PC-3 (cell line): Measurements from ENCODE around the gene SSC5D. TPM values are rescaled to one million over a fixed set of nuclear protein-coding genes. Genes with fewer than 3 reads are reported as not detected.

Experiments used
- ATAC-seq: fragments of 200-7000 bp; cut with Tn5 transposase; 2 replicates; pipeline ENCODE4 v1.9.1; 2020; ENCODE audit warnings: mild to moderate bottlenecking, moderate library complexity
- BruUV-seq: library from RNA; stranded (reverse); fragments of 400-500 nt; replicated peaks from 2 replicates; lab custom pipeline; 2021; lab: Mats Ljungman, UMichigan
- CTCF ChIA-PET: fragments of 300-600 bp; sonication (Branson Sonifier 250); formaldehyde crosslinking; loops from one replicate; lab custom pipeline; 2022; ENCODE audit warnings: antibody characterized with exemption; lab: Charles Lee
- POLR2A ChIA-PET: fragments of 300-600 bp; sonication (Branson Sonifier 250); formaldehyde crosslinking; loops from one replicate; lab custom pipeline; 2022; ENCODE audit warnings: antibody characterized with exemption; ENCODE audit not compliant: unreplicated experiment; lab: Charles Lee
- DNase-seq: peaks from one replicate; pipeline ENCODE4 v3.0.0-alpha.2; 2015
- H2AFZ ChIP-seq: fragments of 300-600 bp; sonication (generic); 2 replicates; pipeline ENCODE4 v1.6.0; 2016; ENCODE audit warnings: antibody characterized with exemption, low read length
- H3F3A ChIP-seq: fragments of 300-600 bp; sonication (generic); one replicate; pipeline ENCODE4 v1.6.0; 2017; ENCODE audit warnings: antibody characterized with exemption, low read length, control low read depth, mild to moderate bottlenecking; ENCODE audit not compliant: unreplicated experiment
- H3K27ac ChIP-seq: fragments of 300-600 bp; sonication (generic); 2 replicates; pipeline ENCODE4 v1.5.1; 2016; ENCODE audit warnings: mild to moderate bottlenecking, low read length
- H3K27me3 ChIP-seq: fragments of 300-600 bp; sonication (generic); 2 replicates; pipeline ENCODE4 v1.6.1; 2016; ENCODE audit warnings: low read length, mixed read lengths
- H3K36me3 ChIP-seq: fragments of 300-600 bp; sonication (generic); 2 replicates; pipeline ENCODE4 v1.6.1; 2016; ENCODE audit warnings: low read depth, mixed run types, low read length, mixed read lengths
- H3K4me1 ChIP-seq: fragments of 300-600 bp; sonication (generic); 2 replicates; pipeline ENCODE4 v1.5.1; 2016; ENCODE audit warnings: low read length; ENCODE audit not compliant: insufficient read depth
- H3K4me2 ChIP-seq: fragments of 300-600 bp; sonication (generic); 2 replicates; pipeline ENCODE4 v1.6.0; 2016; ENCODE audit warnings: low read length
- H3K4me3 ChIP-seq: fragments of 300-600 bp; sonication (generic); 2 replicates; pipeline ENCODE4 v1.5.1; 2016; ENCODE audit warnings: mild to moderate bottlenecking, low read length, mixed read lengths
- H3K79me2 ChIP-seq: fragments of 300-600 bp; sonication (generic); 2 replicates; pipeline ENCODE4 v1.6.1; 2017; ENCODE audit warnings: low read length, mixed read lengths
- H3K9ac ChIP-seq: fragments of 300-600 bp; sonication (generic); 2 replicates; pipeline ENCODE4 v1.6.0; 2016; ENCODE audit warnings: mild to moderate bottlenecking, low read length
- H3K9me2 ChIP-seq: fragments of 300-600 bp; sonication (generic); replicated peaks from 2 replicates; pipeline ENCODE4 v1.6.1; 2016; ENCODE audit warnings: mixed run types, low read length, mixed read lengths
- H3K9me3 ChIP-seq: fragments of 300-600 bp; sonication (generic); 2 replicates; pipeline ENCODE4 v1.6.1; 2016; ENCODE audit warnings: low read length, mixed read lengths
- H4K20me1 ChIP-seq: fragments of 300-600 bp; sonication (generic); 2 replicates; pipeline ENCODE4 v1.6.1; 2016; ENCODE audit warnings: low read length, mixed read lengths
- EZH2 ChIP-seq: fragments of 300-600 bp; sonication (generic); IDR thresholded peaks from one replicate; pipeline ENCODE4 v1.6.1; 2017; ENCODE audit warnings: antibody characterized with exemption, mild to moderate bottlenecking, low read length; ENCODE audit not compliant: unreplicated experiment
- EZH2phosphoT487 ChIP-seq: fragments of 300-600 bp; sonication (generic); IDR thresholded peaks from 2 replicates; pipeline ENCODE4 v1.6.1; 2018; ENCODE audit warnings: mild to moderate bottlenecking, antibody characterized with exemption, low read length, borderline replicate concordance
- intact Hi-C: fragments of 100-400 bp; cut with micrococcal nuclease; formaldehyde crosslinking; loops from 2 replicates; pipeline ENCODE4 v1.9.0; 2023
- total RNA-seq: library from RNA; depleted of rRNA; stranded (reverse); fragments of >200 nt; gene quantifications from 2 replicates; pipeline ENCODE4 v1.2.3, GENCODE V29; 2014
- TF ChIP-seq, protein P1 (sequence below): fragments of 300-600 bp; sonication (generic); conservative IDR thresholded peaks from 2 replicates; pipeline ENCODE4 v1.5.1; 2017; ENCODE audit warnings: antibody characterized with exemption, low read depth, mild to moderate bottlenecking, low read length

SSC5D gene
- total RNA-seq, 1 experiment from 2014 or later, result not detected

DNA sequence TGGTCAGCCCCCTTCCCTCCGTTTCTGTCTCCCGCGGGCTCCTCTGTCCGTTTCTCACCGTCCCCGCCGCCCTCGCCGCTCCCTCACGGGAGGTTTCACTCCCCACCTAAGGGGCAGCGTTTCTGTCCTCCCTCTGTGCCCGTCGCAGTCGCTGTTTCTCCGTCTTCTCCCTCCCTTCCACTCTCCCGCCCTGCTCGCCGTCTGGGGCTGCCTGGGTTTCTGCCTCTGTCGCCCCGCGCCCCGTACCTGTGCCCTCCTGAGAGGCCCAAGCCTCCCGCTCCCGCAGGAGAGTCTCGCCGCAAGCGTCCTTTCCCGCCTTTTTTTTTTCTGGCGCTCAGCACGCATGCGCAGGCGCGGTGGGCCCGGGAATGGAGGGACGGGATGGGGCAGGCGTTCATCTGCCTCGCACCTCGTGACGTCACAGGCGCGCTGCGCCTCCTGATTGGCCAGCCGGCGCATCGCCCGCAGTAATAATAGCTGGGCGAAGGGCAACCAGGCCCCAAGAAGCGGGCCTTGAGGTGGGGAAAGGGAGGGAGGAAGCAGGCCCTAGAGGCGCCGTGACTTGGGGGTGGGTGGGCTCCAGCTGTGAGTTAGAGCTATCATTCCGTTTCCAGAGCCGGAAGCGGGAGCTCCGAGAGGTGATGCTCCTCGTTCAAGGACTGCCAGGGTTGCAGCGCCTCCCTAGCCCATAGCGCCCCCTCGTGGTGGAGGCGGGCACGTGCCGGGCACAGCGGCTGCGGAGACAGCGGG lies 15.4 kb downstream of the SSC5D start:
- Histone ChIP-seq H3K4me1 (no peaks in the 10 kb centered on the region; the same call in 1 of the 2 replicates), H3K27ac (no peak overlapping the region), H3K79me2 (no peaks in the 10 kb centered on the region), H3K27me3 (no peaks in the 10 kb centered on the region), H3K9me2 (no peaks in the 10 kb centered on the region), H3K36me3 (no peaks in the 10 kb centered on the region), H3K9ac (no peak overlapping the region), H3F3A (no peaks in the 10 kb centered on the region), H3K4me2 (peak overlapping the region; percentile 72), H3K4me3 (peak overlapping the region; percentile 51; the same call in 1 of the 2 replicates), H3K9me3 (no peaks in the 10 kb centered on the region), H4K20me1 (no peaks in the 10 kb centered on the region), H2AFZ (peak overlapping the region; percentile 85)
- DNase-seq, result peak; percentile 84
- CTCF ChIA-PET, result interaction anchor here (0.5 to 1.7 kb wide), 17 partner anchors 9 to 668 kb away, joined by 3 to 33 read pairs (median 4); partner anchors contain the start of genes FIZ1, ISOC2, NAT14 and SSC5D
- POLR2A ChIA-PET, result interaction anchor here (0.5 kb wide), 1 partner anchor 165 kb away, joined by 3 read pairs; no protein-coding TSS in a partner anchor
- BruUV-seq, result no TSS peak
- intact Hi-C loops, result loop anchor here (1.0 to 5.0 kb wide), 2 partner anchors 35 to 361 kb away; no protein-coding TSS in a partner anchor
- ATAC-seq, result peak; percentile 94
- TF ChIP-seq, protein P1, sequence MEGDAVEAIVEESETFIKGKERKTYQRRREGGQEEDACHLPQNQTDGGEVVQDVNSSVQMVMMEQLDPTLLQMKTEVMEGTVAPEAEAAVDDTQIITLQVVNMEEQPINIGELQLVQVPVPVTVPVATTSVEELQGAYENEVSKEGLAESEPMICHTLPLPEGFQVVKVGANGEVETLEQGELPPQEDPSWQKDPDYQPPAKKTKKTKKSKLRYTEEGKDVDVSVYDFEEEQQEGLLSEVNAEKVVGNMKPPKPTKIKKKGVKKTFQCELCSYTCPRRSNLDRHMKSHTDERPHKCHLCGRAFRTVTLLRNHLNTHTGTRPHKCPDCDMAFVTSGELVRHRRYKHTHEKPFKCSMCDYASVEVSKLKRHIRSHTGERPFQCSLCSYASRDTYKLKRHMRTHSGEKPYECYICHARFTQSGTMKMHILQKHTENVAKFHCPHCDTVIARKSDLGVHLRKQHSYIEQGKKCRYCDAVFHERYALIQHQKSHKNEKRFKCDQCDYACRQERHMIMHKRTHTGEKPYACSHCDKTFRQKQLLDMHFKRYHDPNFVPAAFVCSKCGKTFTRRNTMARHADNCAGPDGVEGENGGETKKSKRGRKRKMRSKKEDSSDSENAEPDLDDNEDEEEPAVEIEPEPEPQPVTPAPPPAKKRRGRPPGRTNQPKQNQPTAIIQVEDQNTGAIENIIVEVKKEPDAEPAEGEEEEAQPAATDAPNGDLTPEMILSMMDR, result peak; percentile 98
- TF ChIP-seq EZH2, result no peak

DNA sequence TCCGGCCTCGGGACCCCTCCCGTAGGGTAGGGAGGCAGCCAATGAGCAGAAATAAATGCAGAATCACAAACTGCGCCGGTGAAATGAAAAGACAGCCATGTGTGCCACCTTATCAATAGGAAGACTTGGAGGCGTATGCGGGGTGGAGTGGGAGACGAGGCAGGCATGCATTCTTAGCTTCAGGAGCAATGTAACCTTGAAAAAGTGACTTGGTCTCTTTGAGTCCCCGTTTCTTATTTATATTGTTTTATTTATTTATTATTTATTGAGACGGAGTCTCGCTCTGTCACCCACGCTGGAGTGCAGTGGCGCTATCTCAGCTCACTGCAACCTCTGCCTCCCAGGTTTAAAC lies 16.0 kb downstream of the SSC5D start:
- ATAC-seq (no peak), DNase-seq (no peak)
- Histone ChIP-seq H3K4me3 (peak overlapping the region; percentile 51; the same call in 1 of the 2 replicates), H3K27ac (no peak overlapping the region), H3K36me3 (no peaks in the 10 kb centered on the region), H3K9me2 (no peaks in the 10 kb centered on the region), H3K27me3 (no peaks in the 10 kb centered on the region), H3K9ac (no peak overlapping the region), H3K79me2 (no peaks in the 10 kb centered on the region), H3K9me3 (no peaks in the 10 kb centered on the region), H4K20me1 (no peaks in the 10 kb centered on the region), H3F3A (no peaks in the 10 kb centered on the region), H2AFZ (peak overlapping the region; percentile 85), H3K4me1 (no peaks in the 10 kb centered on the region; the same call in 1 of the 2 replicates), H3K4me2 (peak overlapping the region; percentile 72)
- intact Hi-C loops, result loop anchor here (1.0 to 5.0 kb wide), 2 partner anchors 36 to 362 kb away; no protein-coding TSS in a partner anchor
- ChIA-PET POLR2A (no interaction called here), CTCF (interaction anchor here (0.6 to 1.7 kb wide), 15 partner anchors 10 to 667 kb away, joined by 3 to 33 read pairs (median 4); partner anchors contain the start of genes FIZ1, ISOC2, NAT14 and SSC5D)
- TF ChIP-seq EZH2 (no peak), EZH2phosphoT487 (no peak)
- TF ChIP-seq, protein P1, result no peak; the same call in 1 of the 2 replicates
- no TSS peak for BruUV-seq
